ENCODE data around the gene CUX1.
"Not testable (repeated sequence)": the region's sequence is repeated elsewhere in the genome, so short reads cannot be mapped to it uniquely, and the experiment has no call there.

GRCh38 chr7:102327183-102327582 is 509.8 kb downstream of the CUX1 start:
- TF ChIP-seq CTCF (IDR thresholded peaks at IDR 0.05); RELA (CRISPR knock-in tag; IDR thresholded peaks at IDR 0.05; ENCODE audit: borderline replicate concordance); ATF2 (CRISPR knock-in tag; IDR thresholded peaks at IDR 0.05; ENCODE audit: borderline replicate concordance, low read depth): not testable (repeated sequence)
